Neutrophil (primary cell): ENCODE data around the gene MTCH1.
"Not testable (repeated sequence)": the region's sequence is repeated elsewhere in the genome, so short reads cannot be mapped to it uniquely, and the experiment has no call there.

ENCODE experiments used
- H3K27ac ChIP-seq: fragments of 200-600 bp; sonication (generic); 2 replicates; pipeline ENCODE4 v1.5.1; 2016; ENCODE audit warnings: mild to moderate bottlenecking, moderate library complexity
- H3K27me3 ChIP-seq: fragments of 200-600 bp; sonication (generic); 2 replicates; pipeline ENCODE4 v1.6.0; 2016; ENCODE audit warnings: mild to moderate bottlenecking
- H3K36me3 ChIP-seq: fragments of 200-600 bp; sonication (generic); 2 replicates; pipeline ENCODE4 v1.5.1; 2017
- H3K4me1 ChIP-seq, 2 experiments: fragments of 200-600 bp in 1 of 2; sonication (generic) in 1 of 2; 1 replicate in 1 of 2; 2 replicates in 1 of 2; pipeline versions ENCODE4 v1.5.1 to v1.6.1; 2013 to 2016; ENCODE audit warnings: low read depth in 1 of 2, low read length in 1 of 2, mild to moderate bottlenecking in 1 of 2, moderate library complexity in 1 of 2; ENCODE audit not compliant: control insufficient read depth in 1 of 2, insufficient read depth in 1 of 2
- H3K4me3 ChIP-seq, 2 experiments: fragments of 200-600 bp in 1 of 2; sonication (generic) in 1 of 2; 1 replicate in 1 of 2; 2 replicates in 1 of 2; pipeline ENCODE4 v1.5.1; 2013 to 2016; ENCODE audit warnings: low read depth in 1 of 2, low read length in 1 of 2, mild to moderate bottlenecking in 1 of 2, moderate library complexity in 1 of 2
- H3K9me3 ChIP-seq: fragments of 200-600 bp; sonication (generic); 2 replicates; pipeline ENCODE4 v1.5.1; 2016
- TF ChIP-seq, protein P1 (sequence below): fragments of 200-600 bp; sonication (generic); IDR thresholded peaks from 2 replicates; pipeline ENCODE4 v1.5.1; 2016; ENCODE audit warnings: antibody characterized with exemption

Gene MTCH1

DNA sequence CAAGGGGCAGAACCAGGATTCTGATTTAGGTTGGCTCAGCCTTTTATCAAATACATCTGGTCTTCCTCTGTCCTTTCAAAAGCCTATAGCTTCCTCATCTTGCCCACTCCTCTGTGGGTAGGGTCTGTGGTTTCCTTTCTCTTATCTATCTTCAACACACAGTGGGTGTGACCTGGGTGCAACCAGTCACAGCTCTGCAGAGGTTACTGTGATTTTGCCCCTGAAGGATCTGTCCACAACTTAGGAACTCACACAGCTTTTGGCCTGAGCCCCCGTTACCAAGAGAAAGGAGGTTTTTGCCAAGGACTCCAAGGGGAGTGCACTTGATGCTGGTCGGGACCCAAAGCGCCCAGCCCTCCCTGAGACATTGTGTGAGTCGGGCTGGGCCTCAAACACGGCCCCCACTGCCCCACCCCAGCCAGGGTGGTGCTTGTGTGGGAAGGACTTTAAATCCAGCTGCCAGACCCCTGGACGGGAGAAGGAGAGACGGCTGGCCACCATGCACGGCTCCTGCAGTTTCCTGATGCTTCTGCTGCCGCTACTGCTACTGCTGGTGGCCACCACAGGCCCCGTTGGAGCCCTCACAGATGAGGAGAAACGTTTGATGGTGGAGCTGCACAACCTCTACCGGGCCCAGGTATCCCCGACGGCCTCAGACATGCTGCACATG, 31.6 kb downstream of the MTCH1 start, which contains the start of gene PI16:
Gene PI16, plus strand, starts transcription at position 477 of the 670 bp plus-strand sequence. Its CDS starts 23 bp downstream, at position 500.
- TF ChIP-seq, protein P1, sequence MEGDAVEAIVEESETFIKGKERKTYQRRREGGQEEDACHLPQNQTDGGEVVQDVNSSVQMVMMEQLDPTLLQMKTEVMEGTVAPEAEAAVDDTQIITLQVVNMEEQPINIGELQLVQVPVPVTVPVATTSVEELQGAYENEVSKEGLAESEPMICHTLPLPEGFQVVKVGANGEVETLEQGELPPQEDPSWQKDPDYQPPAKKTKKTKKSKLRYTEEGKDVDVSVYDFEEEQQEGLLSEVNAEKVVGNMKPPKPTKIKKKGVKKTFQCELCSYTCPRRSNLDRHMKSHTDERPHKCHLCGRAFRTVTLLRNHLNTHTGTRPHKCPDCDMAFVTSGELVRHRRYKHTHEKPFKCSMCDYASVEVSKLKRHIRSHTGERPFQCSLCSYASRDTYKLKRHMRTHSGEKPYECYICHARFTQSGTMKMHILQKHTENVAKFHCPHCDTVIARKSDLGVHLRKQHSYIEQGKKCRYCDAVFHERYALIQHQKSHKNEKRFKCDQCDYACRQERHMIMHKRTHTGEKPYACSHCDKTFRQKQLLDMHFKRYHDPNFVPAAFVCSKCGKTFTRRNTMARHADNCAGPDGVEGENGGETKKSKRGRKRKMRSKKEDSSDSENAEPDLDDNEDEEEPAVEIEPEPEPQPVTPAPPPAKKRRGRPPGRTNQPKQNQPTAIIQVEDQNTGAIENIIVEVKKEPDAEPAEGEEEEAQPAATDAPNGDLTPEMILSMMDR, result no peak
- peaks cover 97% of the 10 kb centered on the region for H3K27me3 ChIP-seq
- H3K36me3 ChIP-seq, result no peaks in the 10 kb centered on the region
- H3K4me1 ChIP-seq, result no peaks in the 10 kb centered on the region
- no peak within 1 kb of the TSS for H3K27ac ChIP-seq
- H3K9me3 ChIP-seq, result no peaks in the 10 kb centered on the region
- H3K4me3 ChIP-seq, result no peak within 1 kb of the TSS

- Histone ChIP-seq H3K36me3 (no peaks in the 10 kb centered on the region), H3K27ac (no peak overlapping the region), H3K9me3 (no peaks in the 10 kb centered on the region), H3K4me1 (no peaks in the 10 kb centered on the region), H3K27me3 (peaks cover 97% of the 10 kb centered on the region), H3K4me3 (no peak overlapping the region)
- TF ChIP-seq, protein P1, result no peak
Observed at GRCh38 chr6:36953931-36954261, 32.1 kb downstream of the MTCH1 start.

DNA sequence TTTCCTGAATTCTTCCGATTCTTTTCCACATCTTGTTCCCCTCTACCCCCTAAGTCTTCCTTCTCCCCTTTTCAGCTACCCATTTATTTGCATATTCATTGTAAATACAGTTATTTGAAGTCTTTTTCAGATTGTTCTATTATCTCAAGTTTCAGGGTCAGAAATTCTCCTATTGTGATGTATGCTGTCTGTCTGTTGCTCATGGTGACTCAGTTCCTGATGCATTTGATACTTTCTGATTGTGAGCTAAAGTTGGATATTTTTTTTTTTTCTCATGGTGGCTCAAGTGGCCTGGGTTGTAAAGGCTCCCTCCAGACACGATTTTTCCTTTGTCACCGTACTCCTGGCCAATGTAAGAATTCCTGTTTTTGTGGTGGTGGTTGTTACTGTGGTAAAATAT, 36.4 kb downstream of the MTCH1 start:
- no peaks in the 10 kb centered on the region for H3K36me3 ChIP-seq
- TF ChIP-seq, protein P1, result no peak
- H3K27me3 ChIP-seq, result peaks cover 82% of the 10 kb centered on the region
- H3K9me3 ChIP-seq, result no peaks in the 10 kb centered on the region
- no peaks in the 10 kb centered on the region for H3K4me1 ChIP-seq
- no peak overlapping the region for H3K4me3 ChIP-seq
- H3K27ac ChIP-seq, result no peak overlapping the region

GRCh38 chr6:36949076-36949475, 36.9 kb downstream of the MTCH1 start:
- H3K27ac ChIP-seq, result not testable (repeated sequence)

GRCh38 chr6:36947570-36948351, 38.2 kb downstream of the MTCH1 start:
- TF ChIP-seq, protein P1, result no peak
- Histone ChIP-seq H3K27me3 (peaks cover 70% of the 10 kb centered on the region), H3K4me3 (no peak overlapping the region), H3K4me1 (no peaks in the 10 kb centered on the region), H3K27ac (no peak overlapping the region), H3K9me3 (no peaks in the 10 kb centered on the region), H3K36me3 (no peaks in the 10 kb centered on the region)

More at GRCh38 chr6:36949076-36949475, 36.9 kb downstream of the MTCH1 start:
- not testable (repeated sequence) for H3K4me1 ChIP-seq, H3K9me3 ChIP-seq, H3K4me3 ChIP-seq, H3K36me3 ChIP-seq
- peaks cover 81% of the 10 kb centered on the region for H3K27me3 ChIP-seq

DNA sequence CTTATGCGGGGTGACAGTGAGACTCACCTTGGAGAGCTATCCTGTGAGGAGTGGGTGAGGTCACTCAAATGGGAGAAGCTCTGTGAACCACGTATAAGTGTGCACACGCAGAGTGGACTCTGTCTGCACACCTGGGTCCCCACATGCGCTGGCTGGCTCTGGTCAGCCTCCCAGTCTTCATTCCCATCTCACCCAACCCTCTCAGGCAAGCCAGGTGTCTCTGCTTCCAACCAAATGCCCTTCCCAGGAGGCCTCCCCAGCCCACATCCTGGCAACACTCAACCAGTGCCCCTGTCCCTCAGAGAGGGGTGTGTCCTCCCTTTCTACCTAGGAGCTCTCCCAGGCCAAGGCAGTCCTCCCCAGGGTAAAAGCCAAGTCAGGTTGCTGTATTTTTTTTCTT, 39.5 kb downstream of the MTCH1 start:
- no peaks in the 10 kb centered on the region for H3K9me3 ChIP-seq
- H3K4me3 ChIP-seq, result no peak overlapping the region
- TF ChIP-seq, protein P1, result no peak
- H3K4me1 ChIP-seq, result no peaks in the 10 kb centered on the region
- H3K36me3 ChIP-seq, result no peaks in the 10 kb centered on the region
- H3K27ac ChIP-seq, result no peak overlapping the region
- peaks cover 59% of the 10 kb centered on the region for H3K27me3 ChIP-seq
